GM18873 (cell line): ENCODE data around the gene STRN4.
"Not testable (repeated sequence)": the region's sequence is repeated elsewhere in the genome, so short reads cannot be mapped to it uniquely, and the experiment has no call there.

Experiments used
- ATAC-seq: cut with Tn5 transposase; IDR thresholded peaks from one replicate; pipeline ENCODE4 v1.9.1; 2021; ENCODE audit warnings: mild to moderate bottlenecking, moderate library complexity, moderate number of reproducible peaks; ENCODE audit not compliant: unreplicated experiment, low FRiP score

The STRN4 gene

DNA sequence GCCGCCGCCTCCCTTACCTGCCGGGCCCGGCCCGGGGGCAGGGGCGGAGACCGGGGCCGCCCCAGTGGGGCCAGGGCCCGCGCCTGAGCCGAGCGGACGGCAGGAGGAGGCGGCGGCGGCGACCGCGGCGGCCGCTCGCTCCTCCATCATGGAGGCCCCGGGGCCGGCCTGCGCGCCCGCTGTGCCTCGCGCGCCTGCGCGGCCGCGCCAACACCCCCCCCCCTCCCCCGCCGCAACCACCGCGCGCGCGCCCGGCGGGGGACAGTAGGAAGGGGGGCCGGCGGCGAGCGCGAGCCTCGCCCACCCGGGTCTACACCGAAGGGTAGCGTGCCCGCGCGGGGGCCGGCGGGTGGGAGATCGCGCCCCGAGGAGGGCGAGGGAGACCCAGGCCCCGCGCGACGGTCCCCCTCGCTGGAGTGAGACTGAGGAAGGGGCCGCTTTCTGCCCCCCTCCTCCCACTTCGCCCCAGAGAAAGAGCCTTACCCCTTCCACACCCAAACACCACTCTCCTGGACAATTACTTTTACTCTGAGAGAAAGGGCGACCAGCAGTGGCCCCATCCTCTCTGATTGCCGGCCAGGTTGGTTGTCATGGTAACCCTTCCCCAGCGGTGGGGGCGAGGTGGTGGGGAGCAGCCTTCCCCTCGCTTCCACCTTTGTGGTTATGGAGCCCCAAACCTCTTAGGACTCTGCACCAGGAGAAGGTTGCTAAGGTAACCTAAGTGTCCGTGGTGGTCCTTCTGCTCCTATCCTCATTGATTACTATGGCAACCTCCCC lies at the start of gene STRN4:
TSS of gene STRN4 (minus strand) at position 170 of the 777 bp plus-strand sequence. CDS start at position 150, 20 bp downstream.
- no peak for ATAC-seq

DNA sequence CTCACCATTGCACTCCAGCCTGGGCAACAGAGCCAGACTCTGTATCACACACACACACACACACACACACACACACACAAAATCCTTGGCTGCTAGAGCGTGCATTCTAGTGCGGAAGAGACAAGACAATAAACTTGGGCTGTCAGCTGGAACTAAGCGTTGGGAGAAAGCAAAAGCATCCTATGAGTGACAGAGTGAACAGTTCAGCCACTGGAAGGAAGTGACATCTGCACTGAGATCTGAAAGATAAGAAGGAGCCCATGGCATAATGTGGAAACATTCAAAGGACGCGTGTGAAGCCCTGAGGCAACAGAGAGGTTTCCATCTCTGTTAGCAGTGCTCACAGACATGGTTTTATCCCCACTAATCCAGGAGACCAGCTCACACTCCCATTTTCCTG lies 45.7 kb upstream of the STRN4 start:
- no peak for ATAC-seq

GRCh38 chr19:46789371-46789770 lies 43.1 kb upstream of the STRN4 start:
- ATAC-seq, result no peak

DNA sequence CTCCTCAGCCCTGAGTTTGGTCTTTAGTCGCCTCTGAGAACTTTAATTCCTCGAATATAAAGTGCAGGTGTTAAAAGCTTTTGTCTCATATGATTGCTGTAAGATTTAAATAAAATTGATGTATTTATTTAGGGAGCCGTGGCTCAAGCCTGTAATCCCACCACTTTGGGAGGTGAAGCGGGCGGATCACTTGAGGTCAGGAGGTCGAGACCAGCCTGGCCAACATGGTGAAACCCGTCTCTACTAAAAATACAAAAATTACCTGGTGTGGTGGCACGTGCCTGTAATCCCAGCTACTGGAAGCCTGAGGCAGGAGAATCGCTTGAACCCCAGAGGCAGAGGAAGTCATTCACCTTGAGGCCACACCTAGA lies 42.7 kb upstream of the STRN4 start:
- ATAC-seq, result no peak

DNA sequence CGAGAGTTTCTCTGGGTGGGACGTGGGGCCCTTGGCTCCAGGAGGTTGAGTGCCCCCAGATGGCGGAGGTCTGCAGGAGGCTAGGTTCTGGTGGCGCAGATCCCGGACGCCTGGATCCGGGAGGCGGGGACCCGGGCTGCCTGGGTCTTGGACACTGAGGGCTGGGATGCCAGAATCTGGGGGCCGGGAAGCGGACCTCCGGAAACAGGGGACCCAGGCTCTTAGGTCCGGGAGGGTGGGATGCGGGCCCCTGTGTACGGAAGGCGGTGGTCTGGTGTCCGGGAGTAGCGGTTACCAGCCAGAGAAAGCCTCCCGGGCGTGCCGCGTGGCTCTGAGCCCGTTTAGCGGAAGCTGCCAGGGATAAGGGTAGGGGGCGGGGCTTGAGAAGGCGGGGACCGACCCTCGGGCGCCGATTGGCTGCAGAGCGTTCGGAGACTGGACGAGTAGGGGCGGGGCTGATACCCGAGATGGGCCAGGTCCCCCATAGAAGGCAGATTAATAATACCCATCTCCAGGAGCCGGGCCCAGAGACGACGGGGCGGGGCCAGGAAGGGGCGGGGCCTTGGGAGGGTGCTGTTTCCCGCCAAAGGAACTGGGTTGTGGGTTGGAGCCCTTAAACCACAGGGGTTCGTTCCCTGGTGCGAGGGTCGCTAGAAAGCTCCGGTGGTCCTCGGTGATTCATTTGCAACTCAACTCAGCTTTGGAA lies 42.2 kb upstream of the STRN4 start, which contains the start of gene SLC1A5:
TSS of gene SLC1A5 (minus strand) at position 333 of the 706 bp plus-strand sequence. CDS start 629 bp downstream, outside the sequence.
- peak; percentile 41 for ATAC-seq

DNA sequence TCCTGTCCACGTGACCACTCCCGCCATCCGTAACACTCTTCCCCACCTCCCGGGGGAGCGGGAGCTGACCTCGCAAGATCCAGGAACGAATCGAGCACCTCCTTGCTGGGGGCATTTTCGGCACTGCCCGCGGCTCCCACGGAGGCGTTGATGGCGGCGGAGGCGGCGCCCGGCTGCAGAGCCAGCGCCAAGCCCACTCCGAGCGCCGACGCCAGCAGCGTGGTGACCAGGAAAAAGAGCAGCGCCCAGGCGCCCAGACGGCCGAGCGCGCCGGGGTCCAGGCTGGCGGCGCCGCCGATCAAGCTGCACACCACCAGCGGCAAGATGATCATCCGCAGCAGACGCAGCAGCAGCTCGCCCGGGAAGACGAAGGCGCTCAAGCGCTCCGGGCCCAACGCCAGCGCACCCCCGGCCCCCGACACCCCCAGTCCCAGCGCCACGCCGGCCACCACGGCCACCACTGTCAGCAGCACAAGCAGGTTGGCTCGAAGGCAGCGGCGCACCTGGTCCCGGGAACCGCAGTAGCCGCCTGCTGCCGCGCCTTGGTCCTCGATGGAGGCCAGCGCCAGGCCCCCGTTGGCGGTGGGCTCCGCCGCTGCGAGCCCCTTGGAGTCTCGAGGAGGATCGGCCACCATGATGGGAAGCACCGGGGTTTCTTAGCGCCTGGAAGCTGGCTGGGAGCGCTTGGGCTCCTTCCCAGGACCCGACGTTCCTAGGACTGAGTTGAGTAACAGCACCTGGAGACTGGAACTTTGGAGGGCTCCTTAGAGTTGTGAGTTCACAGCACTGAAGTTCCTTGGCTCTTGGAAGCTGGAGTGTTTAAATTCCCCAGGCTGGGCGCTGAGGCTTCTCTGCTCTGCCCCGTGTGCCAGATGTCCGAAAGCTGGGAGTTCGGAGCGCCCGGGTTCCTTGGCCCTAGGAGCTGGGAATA lies 41.3 kb upstream of the STRN4 start:
- ATAC-seq, result no peak

DNA sequence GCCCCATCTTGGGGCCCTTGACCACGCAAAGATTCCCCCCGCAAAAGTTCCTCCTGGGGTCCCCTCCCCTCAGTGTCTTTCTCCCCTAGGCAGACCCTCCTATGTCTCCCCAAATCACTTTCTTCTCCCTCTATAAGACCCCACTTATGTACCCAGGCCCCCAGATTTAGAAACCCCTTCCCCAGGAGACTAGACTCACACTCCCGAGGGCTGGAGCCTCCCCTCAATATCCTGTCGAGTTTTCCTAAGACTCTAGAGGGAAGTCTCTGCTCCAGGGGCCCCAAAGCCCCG lies 40.7 kb upstream of the STRN4 start:
- no peak for ATAC-seq

GRCh38 chr19:46786236-46787039 lies 40.2 kb upstream of the STRN4 start:
- ATAC-seq, result no peak

DNA sequence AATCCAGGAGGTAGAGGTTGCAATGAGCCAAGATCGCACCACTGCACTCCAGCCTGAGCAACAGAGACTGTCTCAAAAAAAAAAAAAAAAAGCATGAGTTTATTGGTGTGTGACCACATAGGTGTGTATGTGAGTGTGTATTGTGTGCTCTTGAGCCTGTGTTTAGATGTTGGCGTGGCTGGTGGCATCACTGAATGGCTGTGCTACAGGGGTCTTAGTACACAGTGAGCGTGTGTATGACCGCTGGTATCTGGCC lies 39.7 kb upstream of the STRN4 start:
- no peak for ATAC-seq

- ATAC-seq, result no peak
Observed at GRCh38 chr19:46785054-46785979, 39.1 kb upstream of the STRN4 start.

DNA sequence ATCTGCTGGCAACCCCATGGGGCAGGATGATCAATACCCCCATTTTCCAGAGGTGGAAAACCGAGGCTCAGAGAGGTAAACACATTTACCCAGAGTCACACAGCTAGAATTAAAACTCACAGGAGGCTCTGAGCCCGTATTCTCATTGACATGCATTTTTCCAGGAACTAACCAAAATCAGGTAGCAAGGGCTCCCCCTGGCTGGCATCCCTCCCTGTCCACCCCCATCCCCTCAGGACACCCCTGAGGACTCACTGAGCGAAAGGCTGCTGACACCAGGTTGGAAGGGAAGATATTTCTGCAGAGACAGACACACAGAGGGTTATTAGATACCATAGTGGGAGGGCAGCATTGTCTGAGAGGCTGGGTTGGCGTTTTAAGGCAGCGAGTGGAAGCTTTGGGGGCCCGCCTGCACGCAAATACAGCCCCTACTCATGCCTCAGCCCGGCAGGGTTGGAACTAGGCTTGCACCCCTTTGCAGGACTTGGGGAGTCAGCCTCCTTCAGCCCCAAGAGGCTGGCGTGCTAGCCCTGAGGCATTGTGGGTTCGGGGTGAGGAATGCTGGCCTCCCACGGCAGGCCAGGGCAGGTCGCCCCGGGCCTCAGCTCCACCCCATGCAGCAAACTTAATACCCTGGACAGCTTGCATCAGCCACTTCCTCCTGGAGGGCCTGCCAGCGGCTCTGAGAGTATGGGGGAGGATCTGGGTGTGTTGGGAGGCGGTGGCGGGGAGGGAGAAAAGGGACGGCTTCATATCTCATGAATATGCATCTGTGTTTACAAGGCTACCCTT lies 38.2 kb upstream of the STRN4 start:
- ATAC-seq, result no peak

- ATAC-seq, result no peak
Observed at GRCh38 chr19:46783670-46784069, 37.4 kb upstream of the STRN4 start.

- no peak for ATAC-seq
Observed at GRCh38 chr19:46782355-46783019, 36.2 kb upstream of the STRN4 start.

- not testable (repeated sequence) for ATAC-seq
Observed at GRCh38 chr19:46777956-46778645, 31.9 kb upstream of the STRN4 start.

GRCh38 chr19:46776927-46777911 lies 31.0 kb upstream of the STRN4 start:
- ATAC-seq, result no peak

GRCh38 chr19:46775642-46776258 lies 29.5 kb upstream of the STRN4 start:
- ATAC-seq, result no peak
